HepG2 (cell line): ENCODE measurements around the gene RAB40C. TPM values are rescaled to one million over a fixed set of nuclear protein-coding genes. Genes with fewer than 3 reads are reported as not detected.

Experiments used
- AKNA ChIP-seq: sonication (generic); formaldehyde crosslinking; IDR thresholded peaks from 2 replicates; pipeline ENCODE4 v1.4.0; 2020; ENCODE audit warnings: missing genetic modification reagents, borderline replicate concordance
- FOXP1 ChIP-seq, 2 experiments: fragments of 450-650 bp in 1 of 2; IDR thresholded peaks; 2 replicates each; pipeline ENCODE4 v1.6.1; 2017 to 2018; ENCODE audit warnings: antibody characterized with exemption in 1 of 2
- HCFC1 ChIP-seq: fragments of 150-350 bp; IDR thresholded peaks from 2 replicates; pipeline ENCODE4 v1.6.1; 2014; ENCODE audit warnings: low read depth, low read length
- JUN ChIP-seq: sonication (generic); formaldehyde crosslinking; IDR thresholded peaks from 2 replicates; pipeline ENCODE4 v1.4.0; 2020; ENCODE audit warnings: mild to moderate bottlenecking, missing genetic modification reagents
- MED8 ChIP-seq: sonication (generic); formaldehyde crosslinking; IDR thresholded peaks from 2 replicates; pipeline ENCODE4 v1.8.1; 2023; ENCODE audit warnings: mild to moderate bottlenecking, missing genetic modification reagents; ENCODE audit not compliant: insufficient replicate concordance
- NCOA1 ChIP-seq: sonication (generic); formaldehyde crosslinking; IDR thresholded peaks from 2 replicates; pipeline ENCODE4 v1.9.0; 2021; ENCODE audit warnings: missing genetic modification reagents
- POLR2AphosphoS5 ChIP-seq: IDR thresholded peaks from 2 replicates; pipeline ENCODE4 v1.6.1; 2012; ENCODE audit warnings: low read depth, low read length
- SALL2 ChIP-seq: sonication (generic); formaldehyde crosslinking; IDR thresholded peaks from 2 replicates; pipeline ENCODE4 v1.8.1; 2023; ENCODE audit warnings: mild to moderate bottlenecking, missing genetic modification reagents, inconsistent platforms
- ZBTB21 ChIP-seq: sonication (generic); formaldehyde crosslinking; IDR thresholded peaks from 2 replicates; pipeline ENCODE4 v1.4.0; 2020; ENCODE audit warnings: missing genetic modification reagents
- ZNF121 ChIP-seq: sonication (generic); formaldehyde crosslinking; IDR thresholded peaks from 2 replicates; pipeline ENCODE4 v1.5.0; 2020; ENCODE audit warnings: mild to moderate bottlenecking, missing genetic modification reagents
- ZNF383 ChIP-seq: sonication (generic); formaldehyde crosslinking; IDR thresholded peaks from 2 replicates; pipeline ENCODE4 v1.4.0; 2020; ENCODE audit warnings: missing genetic modification reagents, mild to moderate bottlenecking, borderline replicate concordance
- ZNF770 ChIP-seq: sonication (generic); formaldehyde crosslinking; IDR thresholded peaks from 2 replicates; pipeline ENCODE4 v1.5.0; 2020; ENCODE audit warnings: mild to moderate bottlenecking, missing genetic modification reagents
- ZNF780A ChIP-seq: sonication (generic); formaldehyde crosslinking; IDR thresholded peaks from 2 replicates; pipeline ENCODE4 v1.8.0; 2022; ENCODE audit warnings: mild to moderate bottlenecking, missing genetic modification reagents, moderate library complexity
- polyA plus RNA-seq, 8 experiments: library from polyadenylated mRNA; depleted of rRNA in 3 of 8; stranded (reverse) in 7 of 8; unstranded in 1 of 8; fragments of >200 nt; fragmentation: Illumina TruSeq in 4 of 8; extraction: Trizol in 4 of 8; gene quantifications; 2 replicates each; pipeline versions ENCODE4 v1.2.1 to v1.2.3, GENCODE V29; 2011 to 2016; ENCODE audit warnings: low read depth in 4 of 8, missing spikeins in 1 of 8, mixed read lengths in 1 of 8; ENCODE audit not compliant: insufficient read depth in 1 of 8
- total RNA-seq, 5 experiments: library from RNA; depleted of rRNA; stranded (reverse); fragments of >200 nt; fragmentation: Illumina TruSeq; extraction: Trizol; gene quantifications; 2 replicates each; pipeline ENCODE4 v1.2.3, GENCODE V29; 2016; ENCODE audit warnings: low read depth in 1 of 5
- TF ChIP-seq, protein P1 (sequence below): sonication (generic); formaldehyde crosslinking; conservative IDR thresholded peaks from 2 replicates; pipeline ENCODE4 v1.4.0; 2020; ENCODE audit warnings: mild to moderate bottlenecking, missing genetic modification reagents, moderate library complexity
- TF ChIP-seq, protein P2 (sequence below): fragments of 450-650 bp; IDR thresholded peaks from 2 replicates; pipeline ENCODE4 v1.6.1; 2017; ENCODE audit warnings: mild to moderate bottlenecking

RAB40C gene
- total and polyA plus RNA-seq, 2 of the 13 experiments (the other 11 are each of a cell fraction or from before 2014, with no cell fraction given): 7.7 to 11.5 TPM

GRCh38 chr16:667780-668518 lies 78.1 kb downstream of the RAB40C start, which contains the start of gene RHOT2 (continued):
- no peak for TF ChIP-seq AKNA (CRISPR knock-in tag)
- TF ChIP-seq ZNF121 (CRISPR knock-in tag): no peak
- TF ChIP-seq, protein P1, sequence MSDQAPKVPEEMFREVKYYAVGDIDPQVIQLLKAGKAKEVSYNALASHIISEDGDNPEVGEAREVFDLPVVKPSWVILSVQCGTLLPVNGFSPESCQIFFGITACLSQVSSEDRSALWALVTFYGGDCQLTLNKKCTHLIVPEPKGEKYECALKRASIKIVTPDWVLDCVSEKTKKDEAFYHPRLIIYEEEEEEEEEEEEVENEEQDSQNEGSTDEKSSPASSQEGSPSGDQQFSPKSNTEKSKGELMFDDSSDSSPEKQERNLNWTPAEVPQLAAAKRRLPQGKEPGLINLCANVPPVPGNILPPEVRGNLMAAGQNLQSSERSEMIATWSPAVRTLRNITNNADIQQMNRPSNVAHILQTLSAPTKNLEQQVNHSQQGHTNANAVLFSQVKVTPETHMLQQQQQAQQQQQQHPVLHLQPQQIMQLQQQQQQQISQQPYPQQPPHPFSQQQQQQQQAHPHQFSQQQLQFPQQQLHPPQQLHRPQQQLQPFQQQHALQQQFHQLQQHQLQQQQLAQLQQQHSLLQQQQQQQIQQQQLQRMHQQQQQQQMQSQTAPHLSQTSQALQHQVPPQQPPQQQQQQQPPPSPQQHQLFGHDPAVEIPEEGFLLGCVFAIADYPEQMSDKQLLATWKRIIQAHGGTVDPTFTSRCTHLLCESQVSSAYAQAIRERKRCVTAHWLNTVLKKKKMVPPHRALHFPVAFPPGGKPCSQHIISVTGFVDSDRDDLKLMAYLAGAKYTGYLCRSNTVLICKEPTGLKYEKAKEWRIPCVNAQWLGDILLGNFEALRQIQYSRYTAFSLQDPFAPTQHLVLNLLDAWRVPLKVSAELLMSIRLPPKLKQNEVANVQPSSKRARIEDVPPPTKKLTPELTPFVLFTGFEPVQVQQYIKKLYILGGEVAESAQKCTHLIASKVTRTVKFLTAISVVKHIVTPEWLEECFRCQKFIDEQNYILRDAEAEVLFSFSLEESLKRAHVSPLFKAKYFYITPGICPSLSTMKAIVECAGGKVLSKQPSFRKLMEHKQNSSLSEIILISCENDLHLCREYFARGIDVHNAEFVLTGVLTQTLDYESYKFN (CRISPR knock-in tag): peak; percentile 51
- peak; percentile 69 for TF ChIP-seq POLR2AphosphoS5
- TF ChIP-seq ZBTB21: no peak
- TF ChIP-seq HCFC1: peak; percentile 73
- no peak for TF ChIP-seq ZNF780A
- peak; percentile 91 for TF ChIP-seq SALL2
- TF ChIP-seq JUN (CRISPR knock-in tag): no peak
- TF ChIP-seq, protein P2, sequence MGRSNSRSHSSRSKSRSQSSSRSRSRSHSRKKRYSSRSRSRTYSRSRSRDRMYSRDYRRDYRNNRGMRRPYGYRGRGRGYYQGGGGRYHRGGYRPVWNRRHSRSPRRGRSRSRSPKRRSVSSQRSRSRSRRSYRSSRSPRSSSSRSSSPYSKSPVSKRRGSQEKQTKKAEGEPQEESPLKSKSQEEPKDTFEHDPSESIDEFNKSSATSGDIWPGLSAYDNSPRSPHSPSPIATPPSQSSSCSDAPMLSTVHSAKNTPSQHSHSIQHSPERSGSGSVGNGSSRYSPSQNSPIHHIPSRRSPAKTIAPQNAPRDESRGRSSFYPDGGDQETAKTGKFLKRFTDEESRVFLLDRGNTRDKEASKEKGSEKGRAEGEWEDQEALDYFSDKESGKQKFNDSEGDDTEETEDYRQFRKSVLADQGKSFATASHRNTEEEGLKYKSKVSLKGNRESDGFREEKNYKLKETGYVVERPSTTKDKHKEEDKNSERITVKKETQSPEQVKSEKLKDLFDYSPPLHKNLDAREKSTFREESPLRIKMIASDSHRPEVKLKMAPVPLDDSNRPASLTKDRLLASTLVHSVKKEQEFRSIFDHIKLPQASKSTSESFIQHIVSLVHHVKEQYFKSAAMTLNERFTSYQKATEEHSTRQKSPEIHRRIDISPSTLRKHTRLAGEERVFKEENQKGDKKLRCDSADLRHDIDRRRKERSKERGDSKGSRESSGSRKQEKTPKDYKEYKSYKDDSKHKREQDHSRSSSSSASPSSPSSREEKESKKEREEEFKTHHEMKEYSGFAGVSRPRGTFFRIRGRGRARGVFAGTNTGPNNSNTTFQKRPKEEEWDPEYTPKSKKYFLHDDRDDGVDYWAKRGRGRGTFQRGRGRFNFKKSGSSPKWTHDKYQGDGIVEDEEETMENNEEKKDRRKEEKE: no peak
- TF ChIP-seq NCOA1 (CRISPR knock-in tag): no peak
- TF ChIP-seq ZNF770 (CRISPR knock-in tag): no peak; the same call in 1 of the 2 replicates
- TF ChIP-seq FOXP1 (IDR thresholded peaks at IDR 0.05): no peak
- TF ChIP-seq FOXP1 (CRISPR knock-in tag; IDR thresholded peaks at IDR 0.05): no peak
- TF ChIP-seq ZNF383 (CRISPR knock-in tag): 0 out of 2 replicates have a peak, but pooled peaks have one; percentile 33
- no peak for TF ChIP-seq MED8 (CRISPR knock-in tag)
